MCF 10A (cell line): Measurements from ENCODE around the gene MTREX. TPM values are rescaled to one million over a fixed set of nuclear protein-coding genes. Genes with fewer than 3 reads are reported as not detected.

Experiments
- BruUV-seq: library from RNA; stranded (reverse); fragments of 400-500 nt; replicated peaks from 2 replicates; lab custom pipeline; 2021; lab: Mats Ljungman, UMichigan
- CTCF ChIA-PET: fragments of 300-600 bp; sonication (Branson Sonifier 250); formaldehyde crosslinking; extraction: SDS; loops from one replicate; lab custom pipeline; 2021; ENCODE audit warnings: antibody characterized with exemption, inconsistent platforms; lab: Yijun Ruan, JAX
- POLR2A ChIA-PET: fragments of 300-600, 350-650 bp; sonication (Branson Sonifier 250); formaldehyde crosslinking; extraction: SDS; loops from one replicate; lab custom pipeline; 2020; ENCODE audit warnings: antibody characterized with exemption, inconsistent platforms; lab: Yijun Ruan, JAX
- DNase-seq: peaks from one replicate; pipeline ENCODE4 v3.0.0-alpha.2; 2018; ENCODE audit not compliant: unreplicated experiment
- H3K27ac Mint-ChIP-seq: one replicate; pipeline ENCODE4 v1.8.0; 2022; ENCODE audit warnings: mild to moderate bottlenecking, low read depth, mixed read lengths; ENCODE audit not compliant: unreplicated experiment
- H3K27me3 Mint-ChIP-seq: one replicate; pipeline ENCODE4 v1.8.0; 2022; ENCODE audit warnings: mixed read lengths; ENCODE audit not compliant: insufficient read depth, unreplicated experiment
- H3K36me3 Mint-ChIP-seq: one replicate; pipeline ENCODE4 v1.8.0; 2022; ENCODE audit warnings: mild to moderate bottlenecking, moderate library complexity, mixed read lengths; ENCODE audit not compliant: insufficient read depth, unreplicated experiment
- H3K4me1 Mint-ChIP-seq: one replicate; pipeline ENCODE4 v1.8.0; 2022; ENCODE audit warnings: mixed read lengths; ENCODE audit not compliant: insufficient read depth, unreplicated experiment
- H3K4me3 Mint-ChIP-seq: one replicate; pipeline ENCODE4 v1.8.0; 2022; ENCODE audit warnings: mild to moderate bottlenecking, moderate library complexity, mixed read lengths; ENCODE audit not compliant: unreplicated experiment
- H3K9me3 Mint-ChIP-seq: one replicate; pipeline ENCODE4 v1.8.0; 2022; ENCODE audit warnings: mixed read lengths; ENCODE audit not compliant: unreplicated experiment
- intact Hi-C: fragments of 100-400 bp; cut with micrococcal nuclease; formaldehyde crosslinking; loops from 2 replicates; pipeline ENCODE4 v1.14.1; 2022
- total RNA-seq: library from RNA; stranded (reverse); gene quantifications from 2 replicates; pipeline ENCODE4 v1.2.3, GENCODE V29; 2022
- TF ChIP-seq, protein P1 (sequence below): fragments of 200-600 bp; IDR thresholded peaks from one replicate; pipeline ENCODE4 v1.8.0; 2022; ENCODE audit warnings: antibody characterized with exemption, mild to moderate bottlenecking; ENCODE audit not compliant: unreplicated experiment

The MTREX gene
- total RNA-seq, 1 experiment from 2014 or later: 118 TPM

DNA sequence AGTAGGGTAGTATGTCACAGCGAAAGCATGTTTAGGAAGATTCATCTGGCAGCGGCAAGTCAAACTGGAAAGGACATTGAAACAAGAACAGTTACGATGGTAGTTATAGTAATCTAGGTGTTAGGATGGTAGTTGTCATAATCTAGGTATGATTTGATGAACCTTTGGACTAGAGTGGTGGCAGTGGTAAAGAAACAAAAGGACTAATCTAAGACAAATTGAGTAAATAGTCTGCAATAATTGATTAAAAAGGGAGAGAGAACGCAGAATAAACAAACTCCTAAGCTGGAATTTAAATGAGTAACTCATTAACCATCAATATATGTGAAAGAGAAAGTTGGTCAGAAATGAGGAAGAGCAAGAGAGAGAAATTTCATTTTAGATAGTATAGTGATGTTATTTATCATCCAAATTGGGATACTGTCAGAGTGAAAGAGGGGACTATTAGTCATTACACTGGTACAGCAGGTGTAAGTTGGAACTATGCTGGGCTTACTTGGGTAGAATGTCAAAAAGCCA lies 56.8 kb downstream of the MTREX start:
- BruUV-seq: no TSS peak
- H3K4me1 Mint-ChIP-seq: no peaks in the 10 kb centered on the region
- DNase-seq: no peak
- POLR2A ChIA-PET: no interaction called here
- H3K4me3 Mint-ChIP-seq: no peak overlapping the region
- intact Hi-C loops: no loop called here
- peaks cover 6% of the 10 kb centered on the region for H3K9me3 Mint-ChIP-seq
- no peaks in the 10 kb centered on the region for H3K27me3 Mint-ChIP-seq
- peaks cover 57% of the 10 kb centered on the region for H3K36me3 Mint-ChIP-seq
- CTCF ChIA-PET: no interaction called here
- TF ChIP-seq, protein P1, sequence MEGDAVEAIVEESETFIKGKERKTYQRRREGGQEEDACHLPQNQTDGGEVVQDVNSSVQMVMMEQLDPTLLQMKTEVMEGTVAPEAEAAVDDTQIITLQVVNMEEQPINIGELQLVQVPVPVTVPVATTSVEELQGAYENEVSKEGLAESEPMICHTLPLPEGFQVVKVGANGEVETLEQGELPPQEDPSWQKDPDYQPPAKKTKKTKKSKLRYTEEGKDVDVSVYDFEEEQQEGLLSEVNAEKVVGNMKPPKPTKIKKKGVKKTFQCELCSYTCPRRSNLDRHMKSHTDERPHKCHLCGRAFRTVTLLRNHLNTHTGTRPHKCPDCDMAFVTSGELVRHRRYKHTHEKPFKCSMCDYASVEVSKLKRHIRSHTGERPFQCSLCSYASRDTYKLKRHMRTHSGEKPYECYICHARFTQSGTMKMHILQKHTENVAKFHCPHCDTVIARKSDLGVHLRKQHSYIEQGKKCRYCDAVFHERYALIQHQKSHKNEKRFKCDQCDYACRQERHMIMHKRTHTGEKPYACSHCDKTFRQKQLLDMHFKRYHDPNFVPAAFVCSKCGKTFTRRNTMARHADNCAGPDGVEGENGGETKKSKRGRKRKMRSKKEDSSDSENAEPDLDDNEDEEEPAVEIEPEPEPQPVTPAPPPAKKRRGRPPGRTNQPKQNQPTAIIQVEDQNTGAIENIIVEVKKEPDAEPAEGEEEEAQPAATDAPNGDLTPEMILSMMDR: no peak
- H3K27ac Mint-ChIP-seq: no peak overlapping the region

GRCh38 chr5:55370291-55370925 lies 62.6 kb downstream of the MTREX start:
- H3K27ac Mint-ChIP-seq: no peak overlapping the region
- no peak for DNase-seq
- POLR2A ChIA-PET: no interaction called here
- no TSS peak for BruUV-seq
- no peaks in the 10 kb centered on the region for H3K27me3 Mint-ChIP-seq
- TF ChIP-seq, protein P1: no peak
- intact Hi-C loops: no loop called here
- CTCF ChIA-PET: interaction anchor here (0.6 kb wide), 1 partner anchor 249 kb away, joined by 3 read pairs; no protein-coding TSS in a partner anchor
- no peak overlapping the region for H3K4me3 Mint-ChIP-seq
- H3K9me3 Mint-ChIP-seq: peaks cover 8% of the 10 kb centered on the region
- H3K4me1 Mint-ChIP-seq: no peaks in the 10 kb centered on the region
- H3K36me3 Mint-ChIP-seq: peaks cover 67% of the 10 kb centered on the region

- TF ChIP-seq, protein P1: no peak
- Mint-ChIP-seq H3K4me1 (no peaks in the 10 kb centered on the region), H3K27ac (no peak overlapping the region), H3K36me3 (peaks cover 70% of the 10 kb centered on the region), H3K27me3 (no peaks in the 10 kb centered on the region), H3K4me3 (no peak overlapping the region), H3K9me3 (peaks cover 8% of the 10 kb centered on the region)
- ChIA-PET POLR2A (interaction anchor here (0.6 kb wide), 1 partner anchor 12 kb away, joined by 3 read pairs; no protein-coding TSS in a partner anchor), CTCF (interaction anchor here (0.6 kb wide), 1 partner anchor 466 kb away, joined by 3 read pairs; no protein-coding TSS in a partner anchor)
- DNase-seq: no peak
- no TSS peak for BruUV-seq
- intact Hi-C loops: no loop called here
Measured at GRCh38 chr5:55371145-55371544, 63.4 kb downstream of the MTREX start.

GRCh38 chr5:55372130-55372925 lies 64.5 kb downstream of the MTREX start:
- H3K9me3 Mint-ChIP-seq: peaks cover 8% of the 10 kb centered on the region
- no TSS peak for BruUV-seq
- intact Hi-C loops: no loop called here
- TF ChIP-seq, protein P1: no peak
- POLR2A ChIA-PET: interaction anchor here (0.7 to 2.0 kb wide), 3 partner anchors 10 to 45 kb away, joined by 3 to 6 read pairs (median 3); no protein-coding TSS in a partner anchor
- CTCF ChIA-PET: no interaction called here
- no peak overlapping the region for H3K27ac Mint-ChIP-seq
- H3K36me3 Mint-ChIP-seq: peaks cover 69% of the 10 kb centered on the region
- no peaks in the 10 kb centered on the region for H3K27me3 Mint-ChIP-seq
- H3K4me3 Mint-ChIP-seq: no peak overlapping the region
- H3K4me1 Mint-ChIP-seq: no peaks in the 10 kb centered on the region
- no peak for DNase-seq
